SK-N-DZ (cell line): ENCODE data around the gene MSI2.
"Not testable (repeated sequence)": the region's sequence is repeated elsewhere in the genome, so short reads cannot be mapped to it uniquely, and the experiment has no call there.

ENCODE experiments used
- DNase-seq: peaks from one replicate; pipeline ENCODE4 v3.0.0-alpha.2; 2015; ENCODE audit warnings: low spot score

Gene MSI2

DNA sequence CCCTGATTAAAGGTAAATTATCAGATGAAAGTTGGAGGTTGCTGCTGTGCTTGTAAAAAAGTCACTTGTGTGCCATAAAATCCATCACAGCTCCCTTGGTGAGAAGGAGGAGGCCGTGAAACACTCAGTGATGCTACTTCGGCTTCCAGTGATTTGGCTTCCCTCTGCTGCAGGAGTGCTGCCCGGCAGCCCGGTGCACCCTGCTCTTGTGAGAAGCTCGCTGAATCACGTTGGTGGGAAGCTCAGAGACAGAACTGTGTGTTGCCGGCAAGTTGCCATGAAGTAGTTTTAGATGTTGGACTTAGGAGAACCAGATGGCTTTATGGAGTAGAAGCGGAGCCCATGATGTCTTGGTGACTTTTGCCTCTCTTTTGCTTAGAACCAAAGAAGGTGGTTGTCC lies 33.3 kb downstream of the MSI2 start:
- DNase-seq, result no peak

DNA sequence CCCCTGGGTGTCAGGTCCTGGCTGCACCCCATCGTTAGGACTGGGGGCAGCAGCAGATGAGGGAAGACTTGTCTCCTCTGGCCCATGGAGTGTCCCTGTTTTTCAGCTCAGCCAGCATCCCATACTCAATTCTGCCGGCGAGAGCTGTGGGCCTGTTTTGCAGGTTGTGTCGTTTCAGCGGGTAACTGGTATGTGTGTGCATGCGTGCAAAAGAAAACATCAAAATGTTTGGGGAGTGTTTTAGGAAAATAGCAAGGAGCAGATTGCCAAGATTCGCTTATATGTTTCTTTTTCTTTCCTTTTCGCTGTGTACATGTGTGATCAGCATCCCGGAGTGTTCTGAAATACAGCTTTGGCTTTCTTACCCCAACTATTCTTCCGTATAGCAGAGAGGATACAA lies 34.7 kb downstream of the MSI2 start:
- DNase-seq, result no peak

- DNase-seq, result no peak
Measured at GRCh38 chr17:57292091-57292490, 35.8 kb downstream of the MSI2 start.

DNA sequence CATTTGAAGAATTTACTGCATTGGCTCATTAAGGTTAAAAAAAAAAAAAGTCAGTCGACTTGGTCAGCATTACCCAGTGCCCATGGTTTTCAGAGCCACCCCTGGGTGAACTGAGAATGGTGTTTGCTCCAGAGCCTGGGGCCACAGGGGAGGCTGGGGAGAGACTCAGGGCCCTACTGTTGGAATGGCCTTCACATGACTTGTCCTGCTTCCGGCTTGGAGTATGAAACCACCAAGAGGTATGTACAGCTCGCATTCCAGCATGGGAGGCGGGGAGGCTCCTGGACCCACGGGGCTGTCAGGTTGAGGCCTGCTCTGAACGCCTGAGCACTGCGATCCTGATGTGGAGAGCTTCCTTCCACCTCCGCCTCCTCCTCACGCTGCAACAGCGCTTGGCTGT lies 36.8 kb downstream of the MSI2 start:
- no peak for DNase-seq

DNA sequence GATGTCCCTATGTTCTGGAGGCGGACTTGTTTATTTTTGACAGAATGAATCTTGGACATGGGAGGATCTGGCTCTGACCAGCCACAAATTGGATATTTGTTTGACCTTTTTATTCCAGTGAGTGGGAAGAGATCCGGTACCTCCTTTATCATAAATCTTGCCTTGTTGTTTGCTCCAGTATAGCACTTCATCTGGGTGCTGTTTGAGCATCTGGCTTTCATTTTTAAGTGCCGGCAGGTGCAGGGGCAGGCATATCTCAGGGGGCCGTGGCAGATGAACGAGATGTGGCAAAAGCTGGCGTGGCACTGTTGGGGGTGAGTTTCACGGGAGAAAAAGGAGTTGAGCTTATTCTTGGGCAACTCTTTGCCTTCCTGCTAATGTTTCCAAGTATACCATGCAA lies 37.8 kb downstream of the MSI2 start:
- peak; percentile 48 for DNase-seq

DNA sequence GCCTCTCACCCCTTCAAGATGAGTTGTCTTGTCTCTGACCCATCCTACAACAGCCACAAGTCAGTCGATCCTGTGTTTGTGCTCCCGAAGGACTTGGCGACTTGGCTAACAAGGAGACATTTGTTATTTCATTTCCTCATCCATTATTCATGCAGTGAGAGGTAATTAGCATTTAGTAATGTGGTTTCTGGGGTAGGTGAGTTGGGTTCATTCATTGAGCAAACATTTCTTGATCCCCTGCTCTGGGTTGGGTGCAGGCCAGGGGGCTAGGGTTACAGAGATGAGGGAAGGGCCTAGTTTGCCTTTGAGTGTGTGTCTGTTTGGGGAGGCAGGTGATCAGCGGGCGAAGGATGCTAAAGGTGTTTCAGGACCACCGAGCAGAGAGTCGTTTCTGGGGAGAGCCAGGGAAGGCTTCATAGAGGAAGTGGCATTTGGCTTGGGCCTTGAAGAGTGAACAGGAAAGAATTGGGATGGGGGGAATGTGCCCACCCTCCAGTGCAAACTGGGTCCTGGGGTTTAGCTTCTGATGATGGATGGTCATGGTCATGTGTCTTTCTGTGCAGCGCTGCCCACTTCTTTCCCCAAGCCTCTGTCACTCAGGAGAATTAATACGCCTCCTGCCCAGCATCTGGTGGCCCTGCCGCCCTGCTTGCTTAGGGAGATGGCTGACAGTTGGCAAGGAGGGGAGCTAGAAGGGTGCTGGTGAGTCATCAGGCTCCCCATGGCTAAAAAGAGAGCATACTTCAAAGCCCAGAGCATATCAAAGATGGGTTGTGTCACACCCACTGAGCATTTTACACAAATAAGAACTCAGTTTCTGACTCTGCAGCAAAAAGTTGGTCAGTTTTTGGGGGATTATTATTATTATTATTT lies 38.5 kb downstream of the MSI2 start:
- no peak for DNase-seq

DNA sequence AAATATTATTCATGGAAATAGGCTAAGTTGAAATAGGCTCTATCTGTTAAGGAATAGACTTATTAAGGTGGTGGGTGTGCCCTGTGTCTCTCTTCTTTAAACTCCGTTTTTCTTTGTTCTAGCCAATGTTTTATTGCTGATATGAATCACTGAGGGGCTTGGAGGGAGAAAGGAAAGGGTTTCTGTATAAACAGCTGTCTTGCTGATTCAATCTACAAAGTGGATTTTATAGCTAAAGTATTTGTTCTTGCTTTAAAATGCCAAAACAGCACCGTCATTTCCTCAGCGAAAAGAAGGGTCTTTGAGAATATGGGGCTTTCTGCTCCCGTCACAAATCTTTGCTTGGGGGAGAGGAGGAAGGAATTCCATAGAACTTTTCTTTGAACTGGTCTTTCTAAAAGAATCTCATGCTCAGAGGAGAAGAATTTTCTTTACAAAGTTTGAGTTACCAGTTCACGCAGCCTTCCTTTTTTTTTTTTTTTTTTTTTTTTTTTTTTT lies 39.3 kb downstream of the MSI2 start:
- no peak for DNase-seq

DNA sequence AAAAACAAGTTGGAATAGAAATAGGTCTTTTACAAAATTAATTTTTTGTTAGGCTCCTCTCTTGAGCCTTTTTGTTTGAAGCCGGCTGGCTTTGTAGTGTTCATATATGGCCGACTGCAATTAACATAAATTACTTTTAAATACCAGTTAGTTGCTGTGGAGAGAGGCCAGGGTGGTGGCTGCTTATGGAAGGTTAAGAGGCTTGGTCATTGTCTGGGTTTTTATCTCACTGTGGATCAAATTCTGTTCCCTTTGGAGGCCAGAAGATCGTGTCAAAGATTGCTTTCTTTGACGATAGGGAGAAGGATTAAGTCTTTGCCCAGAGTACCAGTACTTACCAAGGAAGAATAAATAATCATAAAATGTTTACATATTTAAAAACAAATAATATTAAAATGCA lies 39.9 kb downstream of the MSI2 start:
- no peak for DNase-seq

DNA sequence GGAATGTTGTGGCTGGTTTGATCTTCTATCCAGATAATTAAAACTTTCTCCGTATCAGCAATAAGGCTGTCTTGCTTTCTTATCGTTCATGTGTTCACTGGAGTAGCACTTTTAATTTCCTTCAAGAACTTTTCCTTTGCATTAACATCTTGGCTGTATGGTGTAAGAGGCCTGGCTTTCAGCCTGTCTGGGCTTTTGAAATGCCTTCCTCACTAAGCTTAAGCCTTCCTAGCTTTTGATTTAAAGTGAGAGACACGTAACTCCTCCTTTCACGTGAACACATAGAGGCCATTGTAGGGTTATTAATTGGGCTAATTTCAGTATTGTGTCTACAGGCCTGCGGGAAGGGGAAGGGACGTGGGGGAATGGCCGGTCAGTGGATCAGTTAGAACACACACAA lies 42.9 kb downstream of the MSI2 start:
- no peak for DNase-seq

- DNase-seq, result not testable (repeated sequence)
Measured at GRCh38 chr17:57300592-57300991, 44.3 kb downstream of the MSI2 start.

- DNase-seq, result no peak
Measured at GRCh38 chr17:57302690-57303465, 46.6 kb downstream of the MSI2 start.

DNA sequence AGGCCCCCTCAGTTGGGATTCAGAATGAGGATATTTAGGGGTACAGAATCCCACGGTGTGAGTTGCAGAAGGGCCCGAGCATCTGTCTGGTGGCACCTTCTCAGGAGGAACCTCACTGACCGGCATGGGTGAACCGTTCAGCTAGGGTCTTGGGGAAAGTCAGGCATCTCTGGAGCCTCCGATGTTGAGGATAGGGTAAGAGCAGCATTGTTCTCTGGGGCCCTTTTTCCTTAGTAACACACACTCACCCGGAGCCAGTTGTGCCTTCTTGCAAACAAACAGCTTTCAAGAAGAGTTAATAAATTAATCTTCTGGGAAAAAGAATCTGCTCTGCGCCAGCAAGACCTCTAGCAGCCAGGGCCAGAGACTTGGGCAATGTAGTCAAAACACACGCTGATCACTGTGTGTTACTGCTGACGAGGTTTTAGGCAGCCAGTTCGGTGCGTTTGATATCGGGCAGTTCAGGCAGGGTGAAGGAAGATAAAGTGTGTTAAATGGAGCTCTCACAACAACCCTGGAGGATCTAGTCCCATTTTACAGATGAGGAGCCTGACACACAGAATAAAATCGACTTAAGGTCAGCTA lies 48.9 kb downstream of the MSI2 start:
- no peak for DNase-seq

DNA sequence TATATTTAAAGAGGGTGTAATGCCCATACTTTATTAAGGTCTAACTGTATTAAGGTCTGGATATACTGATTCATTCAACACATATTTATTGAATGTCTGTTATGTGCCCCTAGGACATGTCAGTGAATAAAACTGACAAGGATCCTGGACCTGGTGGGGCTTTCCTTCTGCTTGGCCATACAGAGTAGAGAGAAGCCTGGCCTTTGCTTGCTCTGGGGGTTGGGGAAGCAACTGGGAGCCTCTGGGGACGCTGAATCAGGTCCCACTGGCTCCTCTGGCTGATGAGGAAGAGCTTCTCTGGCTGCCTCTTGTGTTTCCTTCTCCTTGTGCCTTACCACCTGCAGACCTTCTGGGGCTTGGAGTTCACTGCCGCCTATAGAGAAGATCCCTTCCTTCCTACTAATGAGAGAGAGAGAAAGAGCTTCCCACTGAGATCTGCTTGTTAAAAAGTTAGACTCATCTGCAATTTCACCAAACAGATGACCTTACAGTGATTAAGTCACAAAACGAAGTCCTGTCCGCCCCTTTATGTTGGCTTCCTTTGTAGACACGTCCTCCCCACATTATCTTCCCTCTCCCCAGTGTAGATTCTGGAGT lies 49.7 kb downstream of the MSI2 start:
- DNase-seq, result no peak

DNA sequence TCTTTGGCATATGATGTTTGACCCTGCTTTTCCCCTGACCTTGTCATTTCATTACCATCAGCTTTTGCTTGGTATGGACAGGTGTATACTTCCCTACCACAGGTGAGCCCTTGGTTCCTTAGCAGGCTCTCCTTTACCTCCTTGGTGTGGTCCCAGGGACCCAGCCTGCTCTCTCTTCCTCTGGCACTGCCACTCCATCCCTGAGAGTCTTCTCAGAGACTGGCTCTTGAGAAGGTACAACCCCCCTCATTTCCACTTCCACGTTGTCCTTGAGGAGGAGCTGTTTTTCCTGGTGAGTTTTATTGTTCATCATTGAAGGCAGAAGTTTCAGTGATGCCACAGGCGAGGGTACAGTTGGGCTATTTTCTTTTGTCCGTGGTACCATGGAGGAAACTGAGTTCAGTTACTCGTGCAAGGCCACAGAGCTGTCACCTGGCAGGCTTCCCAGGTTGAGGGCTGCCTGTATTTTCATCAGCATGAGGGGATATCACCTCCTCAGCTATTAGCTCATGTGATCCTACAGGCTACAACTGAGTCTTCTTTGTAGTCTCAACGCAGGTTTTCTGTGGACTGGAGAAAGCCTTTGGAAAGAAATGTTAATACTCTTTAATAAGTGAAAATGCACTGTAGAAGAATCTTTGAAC lies 52.3 kb downstream of the MSI2 start:
- no peak for DNase-seq

- DNase-seq, result no peak
Measured at GRCh38 chr17:57309479-57309878, 53.2 kb downstream of the MSI2 start.

- no peak for DNase-seq
Measured at GRCh38 chr17:57311281-57312216, 55.2 kb downstream of the MSI2 start.

- no peak for DNase-seq
Measured at GRCh38 chr17:57312242-57312641, 55.9 kb downstream of the MSI2 start.

DNA sequence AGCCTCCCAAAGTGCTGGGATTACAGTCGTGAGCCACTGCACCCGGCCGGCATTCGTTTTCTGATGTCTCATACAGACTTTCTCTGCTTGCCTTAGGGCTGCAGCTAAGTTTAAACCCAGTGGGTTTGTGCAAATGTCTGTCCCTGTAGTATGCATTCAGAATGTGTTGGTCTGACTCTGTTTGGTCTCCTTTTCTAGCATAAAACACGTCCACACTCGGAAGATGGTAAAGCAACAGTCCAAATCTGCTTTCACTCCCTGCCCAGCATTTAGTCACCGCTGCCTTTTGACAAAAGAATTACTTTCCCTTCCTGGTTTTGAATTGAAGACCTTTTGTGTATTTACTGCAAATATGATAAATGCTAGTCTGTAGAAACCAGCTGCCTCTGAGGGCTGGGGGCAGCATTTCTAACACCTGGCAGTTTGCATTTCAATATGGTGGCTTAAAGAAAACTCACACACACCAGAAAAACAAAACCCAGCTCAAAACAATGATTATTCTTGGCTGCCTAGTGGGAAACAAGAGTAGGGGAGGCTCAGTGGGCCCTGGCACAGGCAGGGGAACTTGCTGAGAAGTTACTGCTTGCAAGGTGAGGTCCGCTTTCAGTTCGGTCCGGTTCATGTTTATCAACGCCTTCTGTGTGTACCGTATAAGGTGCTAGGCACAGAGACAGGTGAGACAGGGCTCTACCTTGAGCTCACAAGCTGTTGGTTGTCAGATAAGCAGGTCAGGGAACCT lies 56.9 kb downstream of the MSI2 start:
- DNase-seq, result no peak
